GM13977 (cell line): ENCODE results near the gene EEFSEC.

Experiments used
- DNase-seq: peaks from one replicate; pipeline ENCODE4 v3.0.0; 2012; ENCODE audit warnings: low spot score
- CTCF ChIP-seq: IDR thresholded peaks from 2 replicates; pipeline ENCODE4 v1.5.1; 2012; ENCODE audit warnings: mild to moderate bottlenecking, control low read depth; ENCODE audit not compliant: insufficient read depth; ENCODE audit errors: extremely low read depth, missing control alignments
- in situ Hi-C: fragments of 300-500 bp; cut with MboI; formaldehyde crosslinking; loops from one replicate; pipeline ENCODE4 v1.12.0; 2022; ENCODE audit warnings: low sequenced_read_pairs, low pct_unique_long_range_greater_than_20kb, mixed read lengths, inconsistent platforms; ENCODE audit not compliant: unreplicated experiment

EEFSEC gene

GRCh38 chr3:128319107-128319506 is 165.8 kb downstream of the EEFSEC start:
- in situ Hi-C loops = no loop called here
- DNase-seq = no peak
- no peak for TF ChIP-seq CTCF

- in situ Hi-C loops = no loop called here
- DNase-seq = no peak
- TF ChIP-seq CTCF = no peak
These were observed 166.5 kb downstream of the EEFSEC start for GRCh38 chr3:128319741-128320141.

GRCh38 chr3:128320551-128321340 is 167.5 kb downstream of the EEFSEC start:
- TF ChIP-seq CTCF = no peak
- no peak for DNase-seq
- in situ Hi-C loops = no loop called here

- DNase-seq = no peak
- in situ Hi-C loops = no loop called here
- TF ChIP-seq CTCF = no peak
These were observed 168.1 kb downstream of the EEFSEC start for GRCh38 chr3:128321418-128321817.

GRCh38 chr3:128322030-128323022 is 169.0 kb downstream of the EEFSEC start:
- DNase-seq = peak; percentile 38
- in situ Hi-C loops = no loop called here
- TF ChIP-seq CTCF = peak; percentile 54

- DNase-seq = no peak
- in situ Hi-C loops = no loop called here
- TF ChIP-seq CTCF = no peak
These were observed 170.2 kb downstream of the EEFSEC start for GRCh38 chr3:128323206-128324081.
